Osteocyte (in vitro differentiated cells): ENCODE data around the gene CLVS2. TPM values are rescaled to one million over a fixed set of nuclear protein-coding genes. Genes with fewer than 3 reads are reported as not detected.

Experiments used
- DNase-seq: peaks from one replicate; pipeline ENCODE4 v3.0.0; 2021; ENCODE audit warnings: mixed read lengths; ENCODE audit not compliant: unreplicated experiment; ENCODE audit errors: extremely low spot score
- H3K27ac Mint-ChIP-seq: one replicate; pipeline ENCODE4 v1.8.0; 2021; ENCODE audit warnings: mild to moderate bottlenecking, mixed read lengths; ENCODE audit not compliant: unreplicated experiment
- H3K27me3 Mint-ChIP-seq: one replicate; pipeline ENCODE4 v1.8.0; 2021; ENCODE audit warnings: mixed read lengths; ENCODE audit not compliant: unreplicated experiment
- H3K36me3 Mint-ChIP-seq: one replicate; pipeline ENCODE4 v1.8.0; 2021; ENCODE audit warnings: mixed read lengths; ENCODE audit not compliant: unreplicated experiment
- H3K4me1 Mint-ChIP-seq: one replicate; pipeline ENCODE4 v1.8.0; 2021; ENCODE audit warnings: mixed read lengths; ENCODE audit not compliant: unreplicated experiment
- H3K4me3 Mint-ChIP-seq: one replicate; pipeline ENCODE4 v1.8.0; 2021; ENCODE audit warnings: mild to moderate bottlenecking, moderate library complexity, mixed read lengths; ENCODE audit not compliant: unreplicated experiment
- H3K9me3 Mint-ChIP-seq: one replicate; pipeline ENCODE4 v1.8.0; 2021; ENCODE audit warnings: mixed read lengths; ENCODE audit not compliant: unreplicated experiment
- CTCF ChIP-seq: fragments of 200-600 bp; sonication (generic); IDR thresholded peaks from 2 replicates; pipeline ENCODE4 v1.5.0; 2021; ENCODE audit warnings: antibody characterized with exemption, mild to moderate bottlenecking, moderate library complexity
- total RNA-seq: library from RNA; stranded (reverse); gene quantifications from 2 replicates; pipeline ENCODE4 v1.2.1, GENCODE V29; 2021

The CLVS2 gene
- total RNA-seq, 1 donor from 2014 or later, result not detected

- no peak overlapping the region for H3K4me3 Mint-ChIP-seq
- no peak for DNase-seq
- no peak overlapping the region for H3K27ac Mint-ChIP-seq
- TF ChIP-seq CTCF, result no peak
- no peaks in the 10 kb centered on the region for H3K9me3 Mint-ChIP-seq
- H3K4me1 Mint-ChIP-seq, result no peaks in the 10 kb centered on the region
- H3K36me3 Mint-ChIP-seq, result no peaks in the 10 kb centered on the region
- peaks cover 5% of the 10 kb centered on the region for H3K27me3 Mint-ChIP-seq
Observed at GRCh38 chr6:123039431-123039830, 43.4 kb downstream of the CLVS2 start.

DNA sequence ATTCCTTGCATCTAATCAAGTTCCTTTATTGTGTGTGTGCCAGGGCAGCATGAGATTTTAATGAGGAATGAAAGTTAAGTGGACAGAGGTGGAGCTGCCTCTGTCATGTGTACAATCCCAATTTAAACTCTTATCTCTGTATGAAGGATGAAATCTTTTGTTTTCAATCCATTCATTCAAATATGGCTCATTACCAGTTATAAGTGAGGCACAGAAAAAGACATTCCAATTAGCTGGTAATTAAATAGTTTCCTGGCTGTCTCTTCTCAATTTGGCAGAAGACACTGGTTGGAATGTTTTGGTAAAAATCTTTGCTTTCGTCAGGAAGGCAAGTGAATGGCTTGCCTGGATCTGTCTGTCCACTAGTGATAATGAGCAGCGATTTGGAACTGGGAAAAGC, 46.4 kb downstream of the CLVS2 start:
- Mint-ChIP-seq H3K4me3 (no peak overlapping the region), H3K9me3 (no peaks in the 10 kb centered on the region), H3K27me3 (peaks cover 4% of the 10 kb centered on the region), H3K36me3 (no peaks in the 10 kb centered on the region), H3K27ac (no peak overlapping the region), H3K4me1 (no peaks in the 10 kb centered on the region)
- DNase-seq, result no peak
- TF ChIP-seq CTCF, result no peak

DNA sequence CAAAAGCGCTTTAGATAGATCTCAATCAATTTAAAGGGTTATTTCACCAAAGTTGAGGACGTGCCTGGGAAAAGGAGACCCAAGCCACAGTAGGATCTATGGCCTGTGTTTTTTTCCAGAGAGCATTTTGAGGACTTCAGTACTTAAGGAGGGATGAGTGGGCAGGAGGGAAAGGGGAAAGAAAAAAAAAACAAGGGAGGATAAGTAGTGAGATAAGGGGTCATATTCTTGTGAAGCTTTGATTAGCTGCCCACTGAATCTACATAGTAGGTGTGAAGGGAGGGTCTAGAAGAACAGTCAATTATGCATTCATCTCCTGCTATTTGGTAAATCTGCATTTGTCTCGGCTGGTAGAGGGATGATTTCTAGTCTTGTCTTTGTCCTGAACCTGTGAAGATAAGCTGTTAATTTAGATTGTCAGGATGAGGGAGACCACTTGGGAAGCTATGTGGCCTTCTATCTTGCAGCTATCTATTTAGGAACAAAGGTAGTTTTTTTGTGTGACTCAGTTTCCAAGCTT, 48.4 kb downstream of the CLVS2 start:
- TF ChIP-seq CTCF, result no peak
- Mint-ChIP-seq H3K27me3 (peaks cover 2% of the 10 kb centered on the region), H3K27ac (no peak overlapping the region), H3K4me1 (no peaks in the 10 kb centered on the region), H3K4me3 (no peak overlapping the region), H3K9me3 (no peaks in the 10 kb centered on the region), H3K36me3 (no peaks in the 10 kb centered on the region)
- DNase-seq, result no peak

GRCh38 chr6:123053602-123054225, 57.7 kb downstream of the CLVS2 start:
- TF ChIP-seq CTCF, result no peak
- Mint-ChIP-seq H3K4me1 (no peaks in the 10 kb centered on the region), H3K27ac (no peak overlapping the region), H3K4me3 (no peak overlapping the region), H3K9me3 (no peaks in the 10 kb centered on the region), H3K27me3 (no peaks in the 10 kb centered on the region), H3K36me3 (no peaks in the 10 kb centered on the region)
- no peak for DNase-seq

DNA sequence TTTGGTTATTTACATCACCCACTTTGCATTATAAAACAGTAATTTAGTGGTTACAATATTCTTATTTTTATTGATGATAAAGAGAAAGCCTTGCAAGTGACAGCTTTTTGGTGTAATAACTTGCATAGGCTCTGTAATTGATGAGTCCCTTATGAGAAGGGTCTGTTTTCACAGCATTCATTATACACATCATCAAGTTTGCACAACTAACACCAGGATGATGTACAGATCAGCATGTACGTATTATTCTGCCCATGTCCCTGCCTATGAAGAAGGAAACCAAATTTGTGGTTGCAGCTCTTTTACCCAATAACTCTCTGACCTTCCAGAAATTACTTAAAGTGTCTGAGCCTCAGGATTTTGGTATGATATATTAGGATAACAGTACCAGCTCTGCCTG, 59.2 kb downstream of the CLVS2 start:
- Mint-ChIP-seq H3K36me3 (no peaks in the 10 kb centered on the region), H3K4me1 (no peaks in the 10 kb centered on the region), H3K27me3 (no peaks in the 10 kb centered on the region), H3K9me3 (no peaks in the 10 kb centered on the region), H3K4me3 (no peak overlapping the region), H3K27ac (no peak overlapping the region)
- TF ChIP-seq CTCF, result no peak
- no peak for DNase-seq
